Neural cell (in vitro differentiated cells): ENCODE measurements around the gene COTL1. TPM values are rescaled to one million over a fixed set of nuclear protein-coding genes. Genes with fewer than 3 reads are reported as not detected.

Source experiments
- H2AFZ ChIP-seq: fragments of 200-600, 300-800 bp; sonication (generic), shearing (Covaris generic); 2 replicates; pipeline ENCODE4 v1.6.0; 2014; ENCODE audit warnings: low read depth, mild to moderate bottlenecking, antibody characterized with exemption, low read length, moderate library complexity
- H3F3A ChIP-seq: fragments of 200-600 bp; shearing (Covaris generic); 2 replicates; pipeline ENCODE4 v1.6.1; 2016; ENCODE audit warnings: mild to moderate bottlenecking, moderate library complexity, mixed read lengths, antibody characterized with exemption, low read length; ENCODE audit not compliant: insufficient read depth, poor library complexity, severe bottlenecking
- H3K27ac ChIP-seq: fragments of 200-600, 300-800 bp; sonication (generic), shearing (Covaris generic); 2 replicates; pipeline ENCODE4 v1.5.1; 2014; ENCODE audit warnings: mild to moderate bottlenecking, low read length, moderate library complexity
- H3K27me3 ChIP-seq: fragments of 300-800, 200-600 bp; sonication (generic), shearing (Covaris generic); 2 replicates; pipeline ENCODE4 v1.6.0; 2014; ENCODE audit warnings: mild to moderate bottlenecking, low read depth, low read length, moderate library complexity; ENCODE audit not compliant: insufficient read depth
- H3K36me3 ChIP-seq: fragments of 300-800, 200-600 bp; sonication (generic), shearing (Covaris generic); 2 replicates; pipeline ENCODE4 v1.5.1; 2014; ENCODE audit warnings: mild to moderate bottlenecking, antibody characterized with exemption, low read length, moderate library complexity; ENCODE audit not compliant: insufficient read depth
- H3K4me2 ChIP-seq: fragments of 300-800, 200-600 bp; sonication (generic), shearing (Covaris generic); 2 replicates; pipeline ENCODE4 v1.6.0; 2014; ENCODE audit warnings: mild to moderate bottlenecking, low read length
- H3K4me3 ChIP-seq: fragments of 300-800, 200-600 bp; sonication (generic), shearing (Covaris generic); 2 replicates; pipeline ENCODE4 v1.5.1; 2014; ENCODE audit warnings: mild to moderate bottlenecking, low read length, moderate library complexity
- H3K79me2 ChIP-seq: fragments of 200-600 bp; shearing (Covaris generic); replicated peaks from 2 replicates; pipeline ENCODE4 v1.6.0; 2014; ENCODE audit warnings: mild to moderate bottlenecking, low read length, moderate library complexity; ENCODE audit not compliant: insufficient read depth
- H3K9ac ChIP-seq: fragments of 300-800, 200-600 bp; sonication (generic), shearing (Covaris generic); 2 replicates; pipeline ENCODE4 v1.6.1; 2016; ENCODE audit warnings: mild to moderate bottlenecking, low read length, mixed read lengths
- H3K9me2 ChIP-seq: fragments of 200-600 bp; shearing (Covaris generic); 2 replicates; pipeline ENCODE4 v1.6.1; 2016; ENCODE audit warnings: mild to moderate bottlenecking, low read length, mixed read lengths; ENCODE audit not compliant: insufficient read depth
- H3K9me3 ChIP-seq: fragments of 200-600, 300-800 bp; sonication (generic), shearing (Covaris generic); 2 replicates; pipeline ENCODE4 v1.6.1; 2016; ENCODE audit warnings: mild to moderate bottlenecking, mixed run types, low read length, moderate library complexity, mixed read lengths
- H4K20me1 ChIP-seq: fragments of 200-600 bp; shearing (Covaris generic); 2 replicates; pipeline ENCODE4 v1.6.1; 2016; ENCODE audit warnings: mild to moderate bottlenecking, mixed run types; ENCODE audit not compliant: insufficient read depth
- EP300 ChIP-seq: fragments of 450-650 bp; conservative IDR thresholded peaks from 2 replicates; pipeline ENCODE4 v1.6.1; 2014; ENCODE audit warnings: antibody characterized with exemption, mild to moderate bottlenecking, moderate library complexity; ENCODE audit not compliant: poor library complexity, severe bottlenecking
- EZH2 ChIP-seq: fragments of 200-600, 300-800 bp; shearing (Covaris generic), sonication (generic); IDR thresholded peaks from 2 replicates; pipeline ENCODE4 v1.6.1; 2014; ENCODE audit warnings: antibody characterized with exemption, low read length, borderline replicate concordance, mild to moderate bottlenecking; ENCODE audit not compliant: insufficient read depth, poor library complexity, severe bottlenecking
- MXI1 ChIP-seq: fragments of 450-650 bp; conservative IDR thresholded peaks from 2 replicates; pipeline ENCODE4 v1.6.1; 2014; ENCODE audit warnings: antibody characterized with exemption, mild to moderate bottlenecking; ENCODE audit not compliant: poor library complexity, severe bottlenecking
- POLR2AphosphoS5 ChIP-seq: IDR thresholded peaks from 2 replicates; pipeline ENCODE4 v1.6.1; 2012
- RAD21 ChIP-seq: fragments of 450-650 bp; conservative IDR thresholded peaks from 2 replicates; pipeline ENCODE4 v1.6.1; 2014; ENCODE audit warnings: antibody characterized with exemption, mild to moderate bottlenecking, moderate library complexity
- SMC3 ChIP-seq: fragments of 450-650 bp; conservative IDR thresholded peaks from 2 replicates; pipeline ENCODE4 v1.6.1; 2014; ENCODE audit warnings: antibody characterized with exemption, mild to moderate bottlenecking, moderate library complexity; ENCODE audit not compliant: poor library complexity
- TAF1 ChIP-seq: IDR thresholded peaks from 2 replicates; pipeline ENCODE4 v1.6.1; 2012; ENCODE audit warnings: low read depth
- polyA plus RNA-seq: library from polyadenylated mRNA; depleted of rRNA; stranded (reverse); fragments of >200 nt; gene quantifications from 2 replicates; pipeline ENCODE4 v1.2.3, GENCODE V29; 2014
- TF ChIP-seq, protein P1 (sequence below): IDR thresholded peaks from 2 replicates; pipeline ENCODE4 v1.6.1; 2012; ENCODE audit warnings: borderline replicate concordance
- TF ChIP-seq, protein P2 (sequence below): fragments of 450-650 bp; IDR thresholded peaks from 2 replicates; pipeline ENCODE4 v1.5.1; 2014; ENCODE audit warnings: antibody characterized with exemption, mild to moderate bottlenecking, moderate library complexity; ENCODE audit not compliant: poor library complexity, severe bottlenecking

Gene COTL1
- polyA plus RNA-seq, 1 donor from 2014 or later: 86.6 TPM

DNA sequence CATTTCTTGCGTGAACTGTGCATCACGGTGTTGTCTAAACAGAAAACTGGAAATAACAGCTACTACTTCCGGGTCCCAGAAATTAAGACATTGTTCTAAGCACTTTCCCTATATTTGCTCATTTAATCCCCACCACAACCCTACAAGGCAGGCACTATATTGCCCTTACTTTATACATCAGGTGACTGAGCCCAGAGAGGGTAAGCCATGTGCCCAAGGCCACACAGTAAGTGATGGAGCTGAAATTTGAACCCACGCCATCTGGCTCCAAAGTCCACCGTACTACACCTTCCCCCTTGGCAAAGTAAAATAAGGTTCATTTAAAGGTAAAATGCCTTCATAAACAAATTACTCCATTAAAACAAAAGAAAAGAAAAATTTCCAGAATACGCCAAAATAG lies 33.2 kb downstream of the COTL1 start:
- H3K9me3 ChIP-seq: no peaks in the 10 kb centered on the region
- H3K9me2 ChIP-seq: no peaks in the 10 kb centered on the region
- H3K79me2 ChIP-seq: peaks cover 5% of the 10 kb centered on the region
- H3K4me2 ChIP-seq: no peak overlapping the region
- H2AFZ ChIP-seq: no peak overlapping the region
- no peaks in the 10 kb centered on the region for H4K20me1 ChIP-seq
- H3K9ac ChIP-seq: no peak overlapping the region
- H3K27ac ChIP-seq: no peak overlapping the region
- TF ChIP-seq POLR2AphosphoS5: no peak
- TF ChIP-seq MXI1: no peak
- no peak for TF ChIP-seq TAF1
- TF ChIP-seq, protein P1, sequence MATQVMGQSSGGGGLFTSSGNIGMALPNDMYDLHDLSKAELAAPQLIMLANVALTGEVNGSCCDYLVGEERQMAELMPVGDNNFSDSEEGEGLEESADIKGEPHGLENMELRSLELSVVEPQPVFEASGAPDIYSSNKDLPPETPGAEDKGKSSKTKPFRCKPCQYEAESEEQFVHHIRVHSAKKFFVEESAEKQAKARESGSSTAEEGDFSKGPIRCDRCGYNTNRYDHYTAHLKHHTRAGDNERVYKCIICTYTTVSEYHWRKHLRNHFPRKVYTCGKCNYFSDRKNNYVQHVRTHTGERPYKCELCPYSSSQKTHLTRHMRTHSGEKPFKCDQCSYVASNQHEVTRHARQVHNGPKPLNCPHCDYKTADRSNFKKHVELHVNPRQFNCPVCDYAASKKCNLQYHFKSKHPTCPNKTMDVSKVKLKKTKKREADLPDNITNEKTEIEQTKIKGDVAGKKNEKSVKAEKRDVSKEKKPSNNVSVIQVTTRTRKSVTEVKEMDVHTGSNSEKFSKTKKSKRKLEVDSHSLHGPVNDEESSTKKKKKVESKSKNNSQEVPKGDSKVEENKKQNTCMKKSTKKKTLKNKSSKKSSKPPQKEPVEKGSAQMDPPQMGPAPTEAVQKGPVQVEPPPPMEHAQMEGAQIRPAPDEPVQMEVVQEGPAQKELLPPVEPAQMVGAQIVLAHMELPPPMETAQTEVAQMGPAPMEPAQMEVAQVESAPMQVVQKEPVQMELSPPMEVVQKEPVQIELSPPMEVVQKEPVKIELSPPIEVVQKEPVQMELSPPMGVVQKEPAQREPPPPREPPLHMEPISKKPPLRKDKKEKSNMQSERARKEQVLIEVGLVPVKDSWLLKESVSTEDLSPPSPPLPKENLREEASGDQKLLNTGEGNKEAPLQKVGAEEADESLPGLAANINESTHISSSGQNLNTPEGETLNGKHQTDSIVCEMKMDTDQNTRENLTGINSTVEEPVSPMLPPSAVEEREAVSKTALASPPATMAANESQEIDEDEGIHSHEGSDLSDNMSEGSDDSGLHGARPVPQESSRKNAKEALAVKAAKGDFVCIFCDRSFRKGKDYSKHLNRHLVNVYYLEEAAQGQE: no peak
- TF ChIP-seq SMC3: no peak
- no peak for TF ChIP-seq RAD21
- no peak for TF ChIP-seq EP300
- no peak for TF ChIP-seq EZH2
- TF ChIP-seq, protein P2, sequence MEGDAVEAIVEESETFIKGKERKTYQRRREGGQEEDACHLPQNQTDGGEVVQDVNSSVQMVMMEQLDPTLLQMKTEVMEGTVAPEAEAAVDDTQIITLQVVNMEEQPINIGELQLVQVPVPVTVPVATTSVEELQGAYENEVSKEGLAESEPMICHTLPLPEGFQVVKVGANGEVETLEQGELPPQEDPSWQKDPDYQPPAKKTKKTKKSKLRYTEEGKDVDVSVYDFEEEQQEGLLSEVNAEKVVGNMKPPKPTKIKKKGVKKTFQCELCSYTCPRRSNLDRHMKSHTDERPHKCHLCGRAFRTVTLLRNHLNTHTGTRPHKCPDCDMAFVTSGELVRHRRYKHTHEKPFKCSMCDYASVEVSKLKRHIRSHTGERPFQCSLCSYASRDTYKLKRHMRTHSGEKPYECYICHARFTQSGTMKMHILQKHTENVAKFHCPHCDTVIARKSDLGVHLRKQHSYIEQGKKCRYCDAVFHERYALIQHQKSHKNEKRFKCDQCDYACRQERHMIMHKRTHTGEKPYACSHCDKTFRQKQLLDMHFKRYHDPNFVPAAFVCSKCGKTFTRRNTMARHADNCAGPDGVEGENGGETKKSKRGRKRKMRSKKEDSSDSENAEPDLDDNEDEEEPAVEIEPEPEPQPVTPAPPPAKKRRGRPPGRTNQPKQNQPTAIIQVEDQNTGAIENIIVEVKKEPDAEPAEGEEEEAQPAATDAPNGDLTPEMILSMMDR: no peak
- no peak overlapping the region for H3K4me3 ChIP-seq
- H3F3A ChIP-seq: no peaks in the 10 kb centered on the region
- no peaks in the 10 kb centered on the region for H3K27me3 ChIP-seq
- peaks cover 9% of the 10 kb centered on the region for H3K36me3 ChIP-seq

DNA sequence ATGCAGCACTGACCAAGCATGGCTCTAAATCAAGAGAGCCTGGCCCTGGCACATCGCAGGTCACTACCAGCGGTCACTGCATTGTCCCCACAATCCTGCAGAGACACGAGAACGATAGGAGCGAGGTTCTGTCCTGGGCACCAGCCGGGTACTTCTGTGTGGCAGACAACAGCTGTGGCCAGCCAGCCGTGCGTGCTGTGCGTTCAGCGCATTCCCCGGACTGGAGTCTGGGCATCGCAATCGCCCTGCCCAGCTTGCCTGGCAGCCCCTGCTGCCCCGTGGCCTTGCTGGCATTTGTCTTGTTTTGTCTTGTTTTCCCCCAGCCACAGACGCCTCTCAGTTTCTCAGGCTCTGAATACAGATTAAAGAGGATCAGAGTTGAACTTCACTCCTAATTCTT lies 33.9 kb downstream of the COTL1 start:
- TF ChIP-seq SMC3: no peak
- TF ChIP-seq POLR2AphosphoS5: no peak
- no peak for TF ChIP-seq RAD21
- TF ChIP-seq, protein P1: no peak
- no peak for TF ChIP-seq EZH2
- TF ChIP-seq EP300: no peak
- TF ChIP-seq TAF1: no peak
- no peak for TF ChIP-seq MXI1
- TF ChIP-seq, protein P2: no peak
- no peaks in the 10 kb centered on the region for H3K9me3 ChIP-seq
- H3F3A ChIP-seq: no peaks in the 10 kb centered on the region
- H2AFZ ChIP-seq: no peak overlapping the region
- no peaks in the 10 kb centered on the region for H3K9me2 ChIP-seq
- H3K27ac ChIP-seq: no peak overlapping the region
- H3K4me3 ChIP-seq: no peak overlapping the region
- no peaks in the 10 kb centered on the region for H3K27me3 ChIP-seq
- no peak overlapping the region for H3K4me2 ChIP-seq
- no peaks in the 10 kb centered on the region for H4K20me1 ChIP-seq
- peaks cover 2% of the 10 kb centered on the region for H3K36me3 ChIP-seq
- peaks cover 5% of the 10 kb centered on the region for H3K79me2 ChIP-seq
- no peak overlapping the region for H3K9ac ChIP-seq
